HG03571 (cell line): Measurements from ENCODE around the gene LTA.

Experiments used
- ATAC-seq: cut with Tn5 transposase; IDR thresholded peaks from one replicate; pipeline ENCODE4 v1.9.1; 2021; ENCODE audit not compliant: unreplicated experiment

LTA gene

GRCh38 chr6:31569861-31570536 is 2.1 kb upstream of the LTA start:
- no peak for ATAC-seq

- no peak for ATAC-seq
Measured at GRCh38 chr6:31573239-31574105, 1.4 kb downstream of the LTA start.

GRCh38 chr6:31574106-31575061 is 2.3 kb downstream of the LTA start:
- no peak for ATAC-seq

GRCh38 chr6:31575335-31575901 is 3.3 kb downstream of the LTA start, which contains the start of gene TNF:
Gene TNF, plus strand, starts transcription at chr6:31575565. Its CDS starts 177 bp downstream, at chr6:31575742.
- no peak for ATAC-seq

- ATAC-seq: no peak
Measured at GRCh38 chr6:31575952-31576685, 4.0 kb downstream of the LTA start.

GRCh38 chr6:31576897-31577578 is 4.9 kb downstream of the LTA start:
- no peak for ATAC-seq

GRCh38 chr6:31577579-31577966 is 5.5 kb downstream of the LTA start:
- ATAC-seq: no peak

- ATAC-seq: no peak
Measured at GRCh38 chr6:31578184-31579118, 6.4 kb downstream of the LTA start.

GRCh38 chr6:31579119-31579505 is 7.0 kb downstream of the LTA start:
- ATAC-seq: no peak

- ATAC-seq: no peak
Measured at GRCh38 chr6:31579546-31580437, 7.7 kb downstream of the LTA start.

- ATAC-seq: no peak
Measured at GRCh38 chr6:31580438-31580740, 8.3 kb downstream of the LTA start.

GRCh38 chr6:31580807-31581433 is 8.8 kb downstream of the LTA start:
- ATAC-seq: no peak

- no peak for ATAC-seq
Measured at GRCh38 chr6:31581434-31582229, 9.5 kb downstream of the LTA start.

- ATAC-seq: no peak
Measured at GRCh38 chr6:31582230-31582643, 10.1 kb downstream of the LTA start, which contains the start of gene LTB. Gene LTB, minus strand, starts transcription at chr6:31582424. Its CDS starts 7 bp downstream, at chr6:31582417.

- ATAC-seq: no peak
Measured at GRCh38 chr6:31585491-31585890, 13.4 kb downstream of the LTA start.

- ATAC-seq: no peak
Measured at GRCh38 chr6:31586008-31586407, 13.9 kb downstream of the LTA start, which contains the start of gene LST1. Gene LST1, plus strand, starts transcription at chr6:31586277. Its CDS starts 1,023 bp downstream, at chr6:31587300.
